Right ventricle myocardium superior (tissue), 1 donor: ENCODE data around the gene PDE7B. TPM values are rescaled to one million over a fixed set of nuclear protein-coding genes. Genes with fewer than 3 reads are reported as not detected.

Experiments used
- ATAC-seq: fragments of 200-7000 bp; cut with Tn5 transposase; one replicate; pipeline ENCODE4 v1.9.1; 2020; ENCODE audit warnings: mild to moderate bottlenecking; ENCODE audit not compliant: poor library complexity
- DNase-seq: peaks from one replicate; pipeline ENCODE4 v3.0.0-alpha.2; 2020
- intact Hi-C: fragments of 100-400 bp; cut with DNase I; formaldehyde crosslinking; loops from one replicate; pipeline ENCODE4 v1.11.2; 2022
- long read RNA-seq: library from polyadenylated mRNA; unstranded; transcript quantifications from one replicate; pipeline ENCODE4 v2.0.0, GENCODE V29; 2021
- total RNA-seq: library from RNA; stranded (reverse); fragmentation: NEBNext Ultra II Directional; extraction: Animal tissue kit (Norgen Biotek cat#: 25700); gene quantifications from one replicate; pipeline ENCODE4 v1.2.1, GENCODE V29; 2021
- donor health status: DM: no; HTN: yes; CAD: no; lungs with severe emphysema.

PDE7B gene
- total RNA-seq, result 18.6 TPM
- long read RNA-seq, full-length matches to known transcripts, result 18 of 26 reads
- long read RNA-seq, partial matches to known transcripts, result 2 of 26 reads
- long read RNA-seq, other reads (novel, unspliced or antisense), result 6 of 26 reads

DNA sequence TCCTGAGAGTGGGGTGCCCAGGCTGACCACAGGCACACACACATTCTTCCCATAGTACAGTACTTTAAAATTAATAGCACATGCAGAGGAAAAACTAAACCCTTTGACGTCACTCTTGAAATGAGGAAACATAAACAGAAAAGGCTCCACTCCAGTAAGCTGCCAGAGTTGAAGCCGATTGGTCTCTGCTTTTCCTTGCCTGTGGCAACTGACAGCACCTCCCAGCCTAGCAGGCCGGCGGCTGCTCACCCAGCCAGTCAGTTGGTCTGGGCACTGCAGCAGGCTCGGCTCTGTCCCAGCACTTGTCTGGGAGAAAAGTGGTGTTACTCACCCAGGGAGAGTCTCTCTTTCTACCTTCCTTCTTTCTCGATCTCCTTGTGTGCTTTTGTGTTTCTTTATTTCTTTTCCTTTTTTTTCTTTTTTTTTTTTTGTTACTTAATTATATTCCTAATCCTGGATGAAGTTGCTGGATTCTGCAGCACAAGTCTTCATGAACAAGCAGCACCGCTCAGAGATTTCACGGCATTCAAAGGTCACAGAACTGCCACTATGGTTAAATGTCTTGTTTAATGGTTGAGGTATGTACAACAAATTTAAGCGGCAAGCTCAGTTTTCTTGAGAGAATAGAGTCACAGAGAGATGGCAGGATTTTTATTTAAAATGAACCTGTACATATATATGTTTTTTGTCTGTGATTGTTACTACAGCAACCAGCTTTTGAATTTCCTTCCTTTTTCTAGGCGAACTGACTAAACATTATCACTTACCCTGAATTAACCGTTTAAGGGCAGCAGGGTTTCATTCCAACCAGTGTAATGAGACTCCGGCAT, at the start of gene PDE7B:
Gene PDE7B, plus strand, starts transcription at position 260 of the 830 bp plus-strand sequence.
- peak; percentile 89 for DNase-seq
- peak; percentile 96 for ATAC-seq
- intact Hi-C loops, result no loop called here

- ATAC-seq (no peak), DNase-seq (no peak)
- intact Hi-C loops, result no loop called here
Measured at GRCh38 chr6:135801755-135802465, 49.6 kb upstream of the PDE7B start.

GRCh38 chr6:135810486-135810885, 41.0 kb upstream of the PDE7B start:
- intact Hi-C loops, result no loop called here

GRCh38 chr6:135811170-135811569, 40.3 kb upstream of the PDE7B start:
- DNase-seq (no peak), ATAC-seq (peak; percentile 55)
- intact Hi-C loops, result no loop called here

More at GRCh38 chr6:135810486-135810885, 41.0 kb upstream of the PDE7B start:
- DNase-seq (no peak), ATAC-seq (no peak)

GRCh38 chr6:135811644-135812526, 39.6 kb upstream of the PDE7B start:
- peak; percentile 48 for DNase-seq
- intact Hi-C loops, result no loop called here
- peak; percentile 75 for ATAC-seq

GRCh38 chr6:135813401-135813800, 38.1 kb upstream of the PDE7B start:
- intact Hi-C loops, result no loop called here
- DNase-seq (no peak), ATAC-seq (no peak)

- no peak for DNase-seq
- no peak for ATAC-seq
- intact Hi-C loops, result no loop called here
Measured at GRCh38 chr6:135814043-135814442, 37.5 kb upstream of the PDE7B start.

DNA sequence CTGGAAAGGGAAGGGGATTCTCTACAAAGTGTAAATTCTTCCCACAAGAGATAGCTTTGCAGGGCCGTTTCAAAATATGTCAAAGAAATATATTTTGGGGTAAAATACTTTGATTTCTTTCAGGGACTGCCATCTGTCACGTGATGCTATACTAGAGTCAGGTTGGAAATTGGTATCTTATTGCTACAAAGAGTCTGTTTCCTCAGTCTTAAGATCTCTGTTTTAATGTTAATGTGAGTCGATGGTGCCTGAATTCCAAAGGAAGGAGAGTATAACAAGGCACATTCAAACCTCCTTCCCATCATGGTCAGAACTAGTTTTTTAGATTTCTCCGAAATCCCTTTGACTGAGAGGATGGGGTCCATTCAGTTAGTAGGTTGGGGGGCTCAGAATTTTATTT, 36.3 kb upstream of the PDE7B start:
- intact Hi-C loops, result no loop called here
- no peak for ATAC-seq
- DNase-seq, result no peak

DNA sequence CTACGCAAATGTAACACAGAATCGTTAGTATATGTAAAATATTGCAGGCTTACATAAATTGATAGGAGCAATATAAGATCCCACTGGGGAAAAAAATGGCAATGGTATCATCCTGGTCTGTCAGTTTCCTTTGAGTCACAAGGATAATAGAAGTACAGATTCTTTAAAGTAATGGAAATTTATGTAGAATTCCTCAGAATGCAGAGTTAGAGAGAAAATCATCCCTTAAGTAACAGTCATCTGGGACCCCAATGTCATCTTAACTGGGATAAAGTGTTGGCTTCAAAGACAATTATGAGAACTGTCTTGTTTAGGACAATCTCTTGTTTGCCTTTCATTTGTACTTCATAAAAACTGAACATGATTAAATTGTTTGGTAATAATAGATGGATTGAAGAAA, 34.5 kb upstream of the PDE7B start:
- DNase-seq, result no peak
- intact Hi-C loops, result no loop called here

DNA sequence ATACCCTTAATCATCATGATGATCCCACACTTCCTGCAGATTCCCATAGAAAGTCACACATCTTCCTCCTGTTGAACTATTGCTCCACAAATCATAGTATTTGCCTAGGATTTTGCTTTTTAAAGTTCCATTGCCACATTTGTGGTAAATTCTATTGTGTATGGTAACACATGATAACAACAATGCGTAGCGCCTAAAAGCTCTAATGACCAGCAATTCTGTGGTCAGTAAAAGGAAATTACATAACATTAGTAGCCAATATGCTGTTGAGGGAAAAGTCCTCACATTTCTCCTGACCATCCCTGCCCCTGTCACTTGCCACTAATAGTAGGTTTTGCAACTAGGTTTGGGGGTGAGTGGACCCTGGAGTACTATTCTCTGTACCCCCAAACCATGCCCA, 31.8 kb upstream of the PDE7B start:
- no peak for DNase-seq
- intact Hi-C loops, result no loop called here
- ATAC-seq, result peak; percentile 45

More for the DNA sequence above, 34.5 kb upstream of the PDE7B start:
- no peak for ATAC-seq

DNA sequence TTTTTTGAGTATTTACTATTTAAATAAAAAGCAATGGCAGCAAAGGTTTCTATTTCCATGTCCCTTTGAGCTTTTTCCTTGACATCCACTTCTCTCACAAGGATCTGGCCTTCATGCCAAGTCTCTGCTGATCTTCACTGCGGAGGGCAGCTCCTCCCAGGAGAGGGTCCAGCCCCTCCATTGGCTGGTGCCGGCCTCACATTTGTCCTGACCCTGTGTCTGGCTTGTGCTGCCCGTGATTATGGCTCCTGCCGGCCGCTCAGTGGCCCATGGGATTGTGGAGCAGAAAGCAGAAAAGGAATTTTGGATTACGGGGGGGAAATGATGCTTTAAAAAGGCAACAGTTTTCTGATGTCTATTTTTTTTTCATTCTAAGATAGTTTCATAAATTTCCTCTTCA, 31.2 kb upstream of the PDE7B start:
- ATAC-seq (peak; percentile 74), DNase-seq (peak; percentile 58)

GRCh38 chr6:135823851-135824250, 27.6 kb upstream of the PDE7B start:
- intact Hi-C loops, result no loop called here
- DNase-seq (no peak), ATAC-seq (no peak)

More for the DNA sequence above, 31.2 kb upstream of the PDE7B start:
- intact Hi-C loops, result no loop called here

- ATAC-seq, result no peak
Measured at GRCh38 chr6:135826236-135826804, 25.2 kb upstream of the PDE7B start.

GRCh38 chr6:135828021-135828420, 23.5 kb upstream of the PDE7B start:
- intact Hi-C loops, result no loop called here
- DNase-seq (no peak), ATAC-seq (no peak)

More at GRCh38 chr6:135826236-135826804, 25.2 kb upstream of the PDE7B start:
- intact Hi-C loops, result no loop called here
- DNase-seq, result no peak

DNA sequence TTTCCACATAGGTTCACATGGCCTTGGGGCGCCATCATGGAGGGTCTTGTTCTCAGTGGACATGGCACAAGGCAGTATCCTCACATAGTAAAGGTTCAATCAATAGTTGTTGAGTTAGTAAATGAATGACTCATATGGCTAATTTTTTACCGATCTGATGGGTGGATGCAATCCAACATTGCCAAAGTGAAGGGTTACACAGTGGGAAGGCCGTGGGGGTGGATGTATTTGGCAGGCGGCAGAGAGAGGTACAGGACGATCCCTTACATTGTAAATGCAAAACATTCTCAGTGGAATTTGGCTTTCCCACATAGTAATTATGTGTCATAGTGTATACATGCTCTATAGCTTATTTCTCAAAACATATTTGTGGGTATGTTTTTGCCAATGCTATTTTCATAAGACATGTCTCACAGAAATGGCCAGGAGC, 21.0 kb upstream of the PDE7B start:
- ATAC-seq, result no peak
- no peak for DNase-seq
- intact Hi-C loops, result no loop called here

GRCh38 chr6:135831016-135831415, 20.5 kb upstream of the PDE7B start:
- intact Hi-C loops, result no loop called here
- DNase-seq (no peak), ATAC-seq (no peak)

- intact Hi-C loops, result no loop called here
- DNase-seq, result no peak
- no peak for ATAC-seq
Measured at GRCh38 chr6:135832166-135832565, 19.3 kb upstream of the PDE7B start.

- ATAC-seq (no peak), DNase-seq (no peak)
- intact Hi-C loops, result no loop called here
Measured at GRCh38 chr6:135833771-135834170, 17.7 kb upstream of the PDE7B start.
